ENCODE data around the gene SNX5.

Gene SNX5

DNA sequence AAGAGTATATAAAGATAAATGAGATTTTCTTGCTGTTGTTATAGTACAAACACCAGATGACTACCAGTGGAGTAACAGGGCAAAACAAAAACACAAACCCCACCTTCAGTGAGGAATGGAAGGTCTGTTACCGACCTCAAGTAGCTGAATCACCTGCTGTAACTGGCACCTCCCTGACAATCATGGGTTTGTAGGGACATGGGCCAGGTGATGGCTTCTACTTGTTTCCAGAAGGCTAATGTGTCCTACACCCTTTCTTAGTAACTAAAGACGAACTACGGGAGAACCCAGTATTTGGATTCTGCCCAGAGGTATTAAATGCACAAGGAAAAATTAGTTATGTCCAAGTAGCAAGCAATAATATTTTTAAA lies 26.8 kb downstream of the SNX5 start:
- H3K4me3 ChIP-seq (replicated peaks; ENCODE audit: low read depth, low read length): no peak overlapping the region
- DNase-seq (ENCODE audit: extremely low read depth, low read depth): no peak
- TF ChIP-seq, protein P1, sequence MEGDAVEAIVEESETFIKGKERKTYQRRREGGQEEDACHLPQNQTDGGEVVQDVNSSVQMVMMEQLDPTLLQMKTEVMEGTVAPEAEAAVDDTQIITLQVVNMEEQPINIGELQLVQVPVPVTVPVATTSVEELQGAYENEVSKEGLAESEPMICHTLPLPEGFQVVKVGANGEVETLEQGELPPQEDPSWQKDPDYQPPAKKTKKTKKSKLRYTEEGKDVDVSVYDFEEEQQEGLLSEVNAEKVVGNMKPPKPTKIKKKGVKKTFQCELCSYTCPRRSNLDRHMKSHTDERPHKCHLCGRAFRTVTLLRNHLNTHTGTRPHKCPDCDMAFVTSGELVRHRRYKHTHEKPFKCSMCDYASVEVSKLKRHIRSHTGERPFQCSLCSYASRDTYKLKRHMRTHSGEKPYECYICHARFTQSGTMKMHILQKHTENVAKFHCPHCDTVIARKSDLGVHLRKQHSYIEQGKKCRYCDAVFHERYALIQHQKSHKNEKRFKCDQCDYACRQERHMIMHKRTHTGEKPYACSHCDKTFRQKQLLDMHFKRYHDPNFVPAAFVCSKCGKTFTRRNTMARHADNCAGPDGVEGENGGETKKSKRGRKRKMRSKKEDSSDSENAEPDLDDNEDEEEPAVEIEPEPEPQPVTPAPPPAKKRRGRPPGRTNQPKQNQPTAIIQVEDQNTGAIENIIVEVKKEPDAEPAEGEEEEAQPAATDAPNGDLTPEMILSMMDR (IDR thresholded peaks at IDR 0.05; ENCODE audit: low read depth, low read length, missing control alignments): no peak

DNA sequence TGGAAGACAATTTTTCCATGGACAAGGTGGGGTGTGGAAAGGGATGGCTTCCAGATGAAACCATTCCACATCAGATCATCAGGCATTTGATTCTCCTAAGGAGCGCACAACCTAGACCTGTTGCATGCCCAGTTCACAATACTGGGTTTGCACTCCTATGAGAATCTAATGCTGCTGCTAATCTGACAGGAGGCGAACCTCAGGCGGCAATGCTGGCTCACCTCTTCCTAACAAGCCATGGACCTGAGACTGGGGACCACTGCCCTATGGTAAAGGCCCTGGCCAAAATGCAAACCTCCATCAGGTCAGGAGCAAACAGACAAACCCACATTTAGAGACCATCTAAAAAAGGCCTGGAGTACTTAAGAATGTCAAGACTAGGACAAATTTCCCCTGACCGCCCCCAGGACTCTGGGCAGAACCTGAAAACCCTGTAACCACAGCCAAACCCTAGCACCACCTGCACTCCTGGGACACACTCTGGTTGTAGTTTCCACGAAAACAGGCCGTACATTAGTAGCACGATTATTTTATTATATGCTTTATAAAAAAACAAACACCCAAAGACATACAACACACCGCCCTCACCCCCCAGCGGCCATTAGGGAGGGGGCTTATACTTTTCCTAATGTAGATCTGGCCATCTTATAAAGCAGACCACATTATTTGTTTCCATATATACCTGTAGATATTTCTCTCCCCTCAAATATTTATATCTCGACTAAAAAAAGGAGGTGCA lies 27.3 kb downstream of the SNX5 start:
- no peak for DNase-seq (ENCODE audit: extremely low read depth, low read depth)

DNA sequence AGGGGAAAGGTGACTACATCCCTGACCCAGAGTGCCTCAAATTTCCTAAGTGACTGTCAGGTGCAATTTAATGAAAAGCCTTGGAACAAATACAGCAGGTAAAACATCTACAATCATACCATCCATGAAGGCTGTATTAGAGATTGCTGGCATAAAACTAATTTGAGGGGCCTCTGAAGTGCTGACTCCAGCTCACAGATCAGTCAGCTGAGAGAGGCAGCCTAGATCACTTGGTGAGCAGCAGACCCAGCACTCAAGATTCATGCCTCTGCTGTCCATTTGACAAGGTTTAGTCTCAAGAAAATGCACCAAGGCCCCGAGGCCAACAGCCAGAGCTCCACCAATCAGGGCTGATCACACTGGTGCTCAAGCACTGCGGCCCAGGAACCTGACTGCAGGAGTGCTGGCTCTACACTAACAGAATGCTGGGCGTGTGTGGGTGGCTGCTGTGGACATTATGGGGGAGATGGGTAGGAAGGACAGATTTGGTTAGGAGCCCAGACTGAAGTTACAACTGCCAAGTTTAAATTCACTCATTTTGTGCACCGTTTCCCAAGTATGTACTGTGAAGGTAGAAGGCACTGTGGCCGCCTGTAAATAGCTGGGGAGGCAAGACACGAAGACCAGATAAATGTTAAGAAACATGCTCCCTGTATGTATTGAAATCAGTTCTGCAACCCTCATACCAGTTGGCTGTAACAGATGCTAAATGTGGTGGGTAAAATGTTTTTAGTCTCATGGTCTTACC lies 28.2 kb downstream of the SNX5 start:
- TF ChIP-seq, protein P1 (IDR thresholded peaks at IDR 0.05; ENCODE audit: low read depth, low read length, missing control alignments): no peak
- no peak for DNase-seq (ENCODE audit: extremely low read depth, low read depth)
- no peak overlapping the region for H3K4me3 ChIP-seq (replicated peaks; ENCODE audit: low read depth, low read length)

More for the DNA sequence above, 27.3 kb downstream of the SNX5 start:
- H3K4me3 ChIP-seq (replicated peaks; ENCODE audit: low read depth, low read length): no peak overlapping the region
- TF ChIP-seq, protein P1 (IDR thresholded peaks at IDR 0.05; ENCODE audit: low read depth, low read length, missing control alignments): no peak

DNA sequence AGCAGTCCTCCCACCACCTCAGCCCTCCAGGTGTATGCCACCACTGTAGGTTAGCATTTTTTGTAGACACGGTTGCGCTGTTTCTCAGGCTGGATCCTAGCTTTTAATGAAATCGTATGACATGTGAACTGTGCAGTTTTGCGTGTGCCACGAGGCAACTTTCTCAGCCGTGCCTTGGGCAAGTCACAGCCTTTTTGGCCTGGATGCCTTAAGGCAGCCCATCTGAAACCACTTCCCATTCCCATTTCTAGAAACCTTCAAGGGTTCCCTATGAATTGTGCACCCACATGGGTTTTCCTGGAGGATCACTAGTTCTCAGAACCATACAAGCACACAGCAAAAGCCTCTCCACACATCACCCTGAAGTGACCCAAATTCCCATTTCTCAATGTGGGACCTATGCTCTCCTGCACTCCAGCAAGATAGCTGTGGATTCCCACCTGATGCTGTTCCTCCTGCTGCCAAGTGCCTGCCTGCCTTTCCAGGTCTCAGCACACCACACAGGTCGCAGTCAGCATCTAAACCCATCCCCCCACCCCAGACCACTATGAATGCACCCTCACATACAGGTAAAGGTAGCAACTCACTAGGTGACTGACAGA lies 28.9 kb downstream of the SNX5 start:
- H3K4me3 ChIP-seq (replicated peaks; ENCODE audit: low read depth, low read length): no peak overlapping the region
- TF ChIP-seq, protein P1 (IDR thresholded peaks at IDR 0.05; ENCODE audit: low read depth, low read length, missing control alignments): no peak
- no peak for DNase-seq (ENCODE audit: extremely low read depth, low read depth)

- no peak overlapping the region for H3K4me3 ChIP-seq (replicated peaks; ENCODE audit: low read depth, low read length)
- TF ChIP-seq, protein P1 (IDR thresholded peaks at IDR 0.05; ENCODE audit: low read depth, low read length, missing control alignments): peak; percentile 88
- peak; percentile 52 for DNase-seq (ENCODE audit: extremely low read depth, low read depth)
Observed at GRCh38 chr20:17938871-17939619, 29.5 kb downstream of the SNX5 start.

Measured in HFF-Myc (cell line).